HG03039 (cell line): Measurements from ENCODE around the gene LHFPL2.
A peak's percentile ranks its signal among the peaks of the same experiment; 100 is the strongest.

Experiments used
- ATAC-seq: cut with Tn5 transposase; IDR thresholded peaks from one replicate; pipeline ENCODE4 v1.9.1; 2021; ENCODE audit warnings: mild to moderate bottlenecking, moderate library complexity; ENCODE audit not compliant: unreplicated experiment

LHFPL2 gene

GRCh38 chr5:78598973-78599372, 49.6 kb downstream of the LHFPL2 start:
- no peak for ATAC-seq

- no peak for ATAC-seq
Observed at GRCh38 chr5:78597974-78598371, 50.6 kb downstream of the LHFPL2 start.

- no peak for ATAC-seq
Observed at GRCh38 chr5:78597068-78597973, 51.3 kb downstream of the LHFPL2 start.

GRCh38 chr5:78595458-78595921, 53.1 kb downstream of the LHFPL2 start:
- no peak for ATAC-seq

- no peak for ATAC-seq
Observed at GRCh38 chr5:78594610-78595457, 53.7 kb downstream of the LHFPL2 start.

GRCh38 chr5:78594021-78594420, 54.6 kb downstream of the LHFPL2 start:
- ATAC-seq: no peak

GRCh38 chr5:78593465-78593864, 55.1 kb downstream of the LHFPL2 start:
- ATAC-seq: no peak

DNA sequence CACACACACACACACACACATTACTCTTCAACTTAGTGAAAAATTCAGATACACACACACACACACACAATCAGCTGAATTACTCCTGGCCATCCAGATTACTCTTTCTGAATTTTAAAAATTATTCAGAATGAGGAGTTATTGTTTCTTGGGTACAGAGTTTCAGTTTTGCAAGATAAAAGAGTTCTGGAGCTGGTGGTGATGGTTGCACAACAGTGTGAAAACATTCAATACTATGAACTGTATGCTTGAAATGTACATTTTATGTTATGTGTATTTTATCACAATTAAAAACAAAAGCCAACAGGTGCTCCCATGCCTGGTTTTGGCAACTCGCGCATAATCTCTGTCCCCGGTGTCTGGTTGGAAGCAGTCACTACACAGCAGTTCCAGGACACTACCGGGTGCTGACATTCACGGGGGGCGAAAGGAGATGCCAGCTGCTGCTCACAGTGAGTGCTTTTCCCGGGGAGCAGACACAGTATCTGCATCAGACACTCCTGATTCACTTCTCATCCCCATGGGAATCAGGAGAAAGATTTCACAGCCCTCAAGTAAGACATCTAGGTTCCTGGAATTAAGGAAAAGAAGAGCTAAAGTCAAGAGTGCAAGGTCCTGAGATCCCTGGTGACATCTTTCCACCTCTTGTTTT, 55.7 kb downstream of the LHFPL2 start:
- no peak for ATAC-seq

- ATAC-seq: peak; percentile 73
Observed at GRCh38 chr5:78591972-78592700, 56.4 kb downstream of the LHFPL2 start.

- ATAC-seq: no peak
Observed at GRCh38 chr5:78591138-78591612, 57.4 kb downstream of the LHFPL2 start.

GRCh38 chr5:78589923-78590322, 58.6 kb downstream of the LHFPL2 start:
- ATAC-seq: no peak

GRCh38 chr5:78588507-78588906, 60.1 kb downstream of the LHFPL2 start:
- ATAC-seq: no peak

GRCh38 chr5:78587775-78588291, 60.7 kb downstream of the LHFPL2 start:
- ATAC-seq: no peak

GRCh38 chr5:78587081-78587774, 61.3 kb downstream of the LHFPL2 start:
- ATAC-seq: no peak

DNA sequence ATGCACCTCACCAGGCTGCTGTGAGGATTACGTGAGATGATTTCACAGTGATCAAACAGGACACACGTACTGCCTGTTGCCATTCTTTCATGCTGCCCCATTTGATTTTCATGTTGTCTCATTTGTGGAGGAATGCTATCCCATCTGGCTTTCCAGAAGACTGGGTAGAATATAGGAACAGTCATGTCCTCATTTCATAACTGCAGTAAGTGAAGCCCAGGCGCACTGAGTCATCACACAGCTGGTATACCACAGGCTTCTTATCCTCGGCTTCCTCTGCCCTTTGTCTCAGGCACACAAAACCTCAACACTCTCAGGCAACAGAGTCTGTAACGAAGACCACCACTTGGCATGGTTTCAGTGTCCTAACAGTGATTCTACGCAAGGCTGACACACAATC, 62.3 kb downstream of the LHFPL2 start:
- no peak for ATAC-seq

DNA sequence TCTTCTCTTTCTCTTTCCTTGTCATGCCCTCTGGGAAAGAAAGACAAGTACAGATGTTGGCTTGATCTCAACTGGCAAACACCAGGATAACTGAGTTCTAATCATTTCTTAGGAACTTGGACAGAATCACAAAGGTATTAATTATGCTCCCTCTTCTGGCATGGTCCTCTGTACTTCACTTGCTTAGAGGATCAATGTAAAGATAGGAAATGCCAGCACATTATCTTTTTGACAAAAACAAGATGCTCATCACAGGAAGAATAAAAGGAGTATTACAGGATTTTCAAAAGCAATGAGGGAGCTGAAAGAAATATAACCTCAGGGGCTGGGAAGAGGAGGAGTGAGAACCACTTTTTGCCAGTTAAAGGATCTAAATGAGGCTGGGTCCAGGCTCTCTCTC, 70.6 kb downstream of the LHFPL2 start:
- ATAC-seq: no peak

DNA sequence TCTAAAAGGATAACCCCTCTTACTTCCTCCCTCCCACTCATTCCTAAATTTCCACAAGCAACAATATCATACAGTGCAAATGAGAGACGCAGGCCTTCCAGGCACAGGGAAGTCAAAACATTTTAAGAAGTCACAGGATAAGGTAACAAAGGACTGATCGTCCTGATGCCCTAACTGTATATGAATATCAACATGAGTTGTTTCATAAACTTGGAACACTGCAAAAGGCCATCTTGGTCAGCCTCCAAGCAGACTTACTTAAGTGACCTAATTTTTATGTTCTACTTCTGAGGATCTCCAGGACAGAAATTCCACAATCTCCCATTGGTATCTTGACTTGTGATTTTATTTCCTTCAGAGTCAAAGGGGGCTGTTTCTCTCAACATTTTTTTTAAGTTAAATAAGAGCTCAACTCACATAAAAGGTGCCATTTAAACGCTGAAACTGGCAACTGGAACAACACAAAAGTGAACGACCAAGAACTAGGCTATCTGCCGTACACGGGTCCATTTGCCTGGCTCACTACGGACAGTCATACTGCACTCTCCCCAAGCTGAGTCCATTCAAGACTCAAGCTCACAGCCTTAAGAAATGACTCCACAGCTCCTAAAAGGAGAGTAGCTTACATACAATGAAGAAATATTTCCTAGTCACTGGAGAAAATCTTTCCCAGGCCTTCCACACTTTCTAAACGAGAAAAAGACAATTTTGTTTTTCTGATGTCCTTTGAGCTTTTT, 71.3 kb downstream of the LHFPL2 start:
- ATAC-seq: no peak

GRCh38 chr5:78576376-78576775, 72.2 kb downstream of the LHFPL2 start:
- ATAC-seq: no peak

- no peak for ATAC-seq
Observed at GRCh38 chr5:78574731-78575161, 73.8 kb downstream of the LHFPL2 start.
